Measurements from ENCODE around the gene RELN. TPM values are rescaled to one million over a fixed set of nuclear protein-coding genes. Genes with fewer than 3 reads are reported as not detected.

RELN gene
- total RNA-seq, 1 donor from 2014 or later = 5.7 TPM

DNA sequence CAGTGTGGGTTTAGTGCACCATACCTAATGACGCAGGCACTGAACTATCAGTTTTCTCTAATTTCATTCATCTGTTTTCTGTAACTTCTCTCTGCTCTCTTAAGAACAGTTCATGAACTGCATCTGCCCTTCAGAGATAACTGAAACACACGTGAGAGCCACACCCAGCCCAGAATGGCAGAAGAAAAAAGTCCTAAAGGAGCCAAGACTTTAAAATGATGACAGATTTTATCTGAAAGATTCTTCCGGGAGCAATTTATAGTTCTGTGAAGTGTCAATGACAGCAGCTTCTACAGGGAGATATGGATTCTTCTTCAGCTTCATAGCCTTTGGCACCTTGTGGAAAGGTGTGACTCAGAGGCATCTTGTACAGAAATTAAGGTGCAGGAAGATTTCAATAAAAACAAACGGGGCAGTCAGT, 332.0 kb downstream of the RELN start:
- Mint-ChIP-seq H3K27ac (ENCODE audit: unreplicated experiment) (no peak overlapping the region), H3K36me3 (ENCODE audit: unreplicated experiment) (no peaks in the 10 kb centered on the region), H3K4me1 (ENCODE audit: low read depth, unreplicated experiment) (peaks cover under 1% of the 10 kb centered on the region), H3K9me3 (ENCODE audit: unreplicated experiment) (no peaks in the 10 kb centered on the region), H3K27me3 (ENCODE audit: unreplicated experiment) (no peaks in the 10 kb centered on the region), H3K4me3 (ENCODE audit: unreplicated experiment) (no peak overlapping the region)
- TF ChIP-seq, protein P1, sequence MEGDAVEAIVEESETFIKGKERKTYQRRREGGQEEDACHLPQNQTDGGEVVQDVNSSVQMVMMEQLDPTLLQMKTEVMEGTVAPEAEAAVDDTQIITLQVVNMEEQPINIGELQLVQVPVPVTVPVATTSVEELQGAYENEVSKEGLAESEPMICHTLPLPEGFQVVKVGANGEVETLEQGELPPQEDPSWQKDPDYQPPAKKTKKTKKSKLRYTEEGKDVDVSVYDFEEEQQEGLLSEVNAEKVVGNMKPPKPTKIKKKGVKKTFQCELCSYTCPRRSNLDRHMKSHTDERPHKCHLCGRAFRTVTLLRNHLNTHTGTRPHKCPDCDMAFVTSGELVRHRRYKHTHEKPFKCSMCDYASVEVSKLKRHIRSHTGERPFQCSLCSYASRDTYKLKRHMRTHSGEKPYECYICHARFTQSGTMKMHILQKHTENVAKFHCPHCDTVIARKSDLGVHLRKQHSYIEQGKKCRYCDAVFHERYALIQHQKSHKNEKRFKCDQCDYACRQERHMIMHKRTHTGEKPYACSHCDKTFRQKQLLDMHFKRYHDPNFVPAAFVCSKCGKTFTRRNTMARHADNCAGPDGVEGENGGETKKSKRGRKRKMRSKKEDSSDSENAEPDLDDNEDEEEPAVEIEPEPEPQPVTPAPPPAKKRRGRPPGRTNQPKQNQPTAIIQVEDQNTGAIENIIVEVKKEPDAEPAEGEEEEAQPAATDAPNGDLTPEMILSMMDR (IDR thresholded peaks at IDR 0.05; ENCODE audit: partially characterized antibody, unreplicated experiment) = no peak
- DNase-seq = no peak

DNA sequence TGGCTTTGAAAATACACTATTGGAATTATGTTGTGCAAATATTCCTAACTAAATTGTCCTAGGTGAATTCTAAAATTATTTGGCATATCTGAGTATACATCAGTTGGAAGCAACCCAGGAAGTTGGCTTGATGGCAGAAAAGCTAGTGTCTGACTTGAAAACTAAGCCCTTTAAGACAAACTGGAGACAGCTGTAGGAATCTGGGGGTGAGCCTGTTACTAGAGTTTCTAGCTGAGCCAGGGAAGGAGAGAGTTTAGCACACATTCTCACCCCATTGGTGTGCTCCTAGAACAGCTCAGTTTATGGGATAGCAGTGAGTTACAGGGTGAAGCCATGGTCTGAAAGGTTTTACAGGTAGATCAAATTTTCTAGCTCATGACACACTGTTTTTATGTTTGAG, 333.2 kb downstream of the RELN start:
- H3K27me3 Mint-ChIP-seq (ENCODE audit: unreplicated experiment) = no peaks in the 10 kb centered on the region
- no peaks in the 10 kb centered on the region for H3K36me3 Mint-ChIP-seq (ENCODE audit: unreplicated experiment)
- H3K27ac Mint-ChIP-seq (ENCODE audit: unreplicated experiment) = no peak overlapping the region
- no peak overlapping the region for H3K4me3 Mint-ChIP-seq (ENCODE audit: unreplicated experiment)
- H3K9me3 Mint-ChIP-seq (ENCODE audit: unreplicated experiment) = peaks cover 1% of the 10 kb centered on the region
- TF ChIP-seq, protein P1 (IDR thresholded peaks at IDR 0.05; ENCODE audit: partially characterized antibody, unreplicated experiment) = no peak
- DNase-seq = no peak
- H3K4me1 Mint-ChIP-seq (ENCODE audit: low read depth, unreplicated experiment) = peaks cover 12% of the 10 kb centered on the region

DNA sequence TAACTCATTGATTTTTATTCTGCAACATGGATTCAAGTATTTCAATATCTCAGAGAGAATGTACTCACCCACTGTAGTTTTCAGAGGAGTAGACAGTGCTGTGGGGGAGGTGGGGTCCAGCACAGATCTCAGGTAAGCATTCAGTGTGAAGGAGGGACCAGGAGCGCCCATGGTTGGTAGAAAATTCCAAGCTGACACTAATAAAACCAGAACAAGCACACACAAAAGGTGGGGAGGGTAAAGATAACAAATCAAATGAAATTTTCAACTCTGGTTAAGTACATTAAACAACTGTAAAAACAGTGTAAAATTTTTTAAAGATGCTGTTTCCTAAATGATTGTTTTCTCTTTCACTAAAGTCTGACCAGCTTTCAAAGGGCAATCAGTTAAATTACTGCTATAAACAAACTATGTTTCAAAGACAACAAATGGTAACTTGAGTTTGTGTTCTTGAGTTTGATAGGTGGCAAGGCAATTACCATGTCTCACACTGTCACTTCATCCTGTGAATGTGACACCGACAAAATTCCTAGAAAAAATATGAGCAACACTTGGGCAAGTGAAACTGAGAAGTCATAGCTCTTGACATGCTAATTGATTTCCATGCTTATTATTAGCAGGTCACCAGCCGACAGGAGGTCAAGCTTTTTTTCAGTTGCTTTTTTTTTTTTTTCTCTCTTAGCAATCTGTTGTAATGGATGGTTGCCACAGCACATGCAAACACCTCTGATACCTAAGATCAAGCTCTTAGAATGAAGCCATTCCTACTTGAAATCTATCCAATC, 337.7 kb downstream of the RELN start:
- H3K27ac Mint-ChIP-seq (ENCODE audit: unreplicated experiment) = peak overlapping the region; percentile 21
- no peak overlapping the region for H3K4me3 Mint-ChIP-seq (ENCODE audit: unreplicated experiment)
- TF ChIP-seq, protein P1 (IDR thresholded peaks at IDR 0.05; ENCODE audit: partially characterized antibody, unreplicated experiment) = no peak
- H3K27me3 Mint-ChIP-seq (ENCODE audit: unreplicated experiment) = no peaks in the 10 kb centered on the region
- H3K36me3 Mint-ChIP-seq (ENCODE audit: unreplicated experiment) = peaks cover 12% of the 10 kb centered on the region
- peaks cover 12% of the 10 kb centered on the region for H3K4me1 Mint-ChIP-seq (ENCODE audit: low read depth, unreplicated experiment)
- no peak for DNase-seq
- H3K9me3 Mint-ChIP-seq (ENCODE audit: unreplicated experiment) = peaks cover 3% of the 10 kb centered on the region

GRCh38 chr7:103649052-103649451, 340.4 kb downstream of the RELN start:
- H3K4me3 Mint-ChIP-seq (ENCODE audit: unreplicated experiment) = no peak overlapping the region
- no peaks in the 10 kb centered on the region for H3K27me3 Mint-ChIP-seq (ENCODE audit: unreplicated experiment)
- TF ChIP-seq, protein P1 (IDR thresholded peaks at IDR 0.05; ENCODE audit: partially characterized antibody, unreplicated experiment) = no peak
- H3K27ac Mint-ChIP-seq (ENCODE audit: unreplicated experiment) = no peak overlapping the region
- H3K36me3 Mint-ChIP-seq (ENCODE audit: unreplicated experiment) = peaks cover 34% of the 10 kb centered on the region
- no peak for DNase-seq
- H3K9me3 Mint-ChIP-seq (ENCODE audit: unreplicated experiment) = peaks cover 3% of the 10 kb centered on the region
- H3K4me1 Mint-ChIP-seq (ENCODE audit: low read depth, unreplicated experiment) = peaks cover 12% of the 10 kb centered on the region

DNA sequence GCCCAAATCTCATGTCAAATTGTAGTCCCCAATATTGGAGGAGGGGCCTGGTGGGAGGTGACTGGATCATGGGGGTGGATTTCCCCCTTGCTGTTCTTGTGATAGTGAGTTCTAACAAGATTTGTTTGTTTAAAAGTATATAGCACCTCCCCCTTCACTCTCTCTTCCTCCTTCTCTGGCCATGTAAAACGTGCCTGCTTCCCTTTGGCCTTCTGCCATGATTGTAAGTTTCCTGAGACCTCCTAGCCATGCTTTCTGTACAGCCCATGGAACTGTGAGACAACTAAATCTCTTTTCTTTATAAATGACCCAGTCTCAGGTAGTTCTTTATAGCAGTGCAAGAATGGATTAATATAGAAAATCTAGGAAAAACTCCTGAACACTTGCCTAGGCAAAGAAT, 341.3 kb downstream of the RELN start:
- H3K9me3 Mint-ChIP-seq (ENCODE audit: unreplicated experiment) = peaks cover 3% of the 10 kb centered on the region
- DNase-seq = no peak
- H3K27me3 Mint-ChIP-seq (ENCODE audit: unreplicated experiment) = no peaks in the 10 kb centered on the region
- no peak overlapping the region for H3K4me3 Mint-ChIP-seq (ENCODE audit: unreplicated experiment)
- peaks cover 42% of the 10 kb centered on the region for H3K36me3 Mint-ChIP-seq (ENCODE audit: unreplicated experiment)
- no peak overlapping the region for H3K27ac Mint-ChIP-seq (ENCODE audit: unreplicated experiment)
- peaks cover 12% of the 10 kb centered on the region for H3K4me1 Mint-ChIP-seq (ENCODE audit: low read depth, unreplicated experiment)
- TF ChIP-seq, protein P1 (IDR thresholded peaks at IDR 0.05; ENCODE audit: partially characterized antibody, unreplicated experiment) = no peak

Measured in glutamatergic neuron (in vitro differentiated cells).